Naive thymus-derived CD4-positive, alpha-beta T cell (primary cell): ENCODE results near the gene SLC2A8. TPM values are rescaled to one million over a fixed set of nuclear protein-coding genes. Genes with fewer than 3 reads are reported as not detected.

Experiments used
- ATAC-seq: fragments of 150-1000 bp; cut with Tn5 transposase; 2 replicates; pipeline ENCODE4 v1.10.0; 2021; ENCODE audit warnings: mild to moderate bottlenecking, moderate library complexity
- CTCF ChIA-PET: fragments of 350-600 bp; sonication (Branson Sonifier 250); formaldehyde crosslinking; loops from one replicate; lab custom pipeline; 2021; ENCODE audit warnings: antibody characterized with exemption; lab: Charles Lee
- POLR2A ChIA-PET: fragments of 350-600 bp; sonication (Branson Sonifier 250); formaldehyde crosslinking; loops from one replicate; lab custom pipeline; 2021; ENCODE audit warnings: antibody characterized with exemption, inconsistent platforms; lab: Charles Lee
- DNase-seq, 9 donors: peaks; one replicate each; pipeline versions ENCODE4 v3.0.0 to v3.0.0-alpha.2; 2020 to 2022; ENCODE audit warnings: mixed read lengths in 1 of 9
- H3K27ac ChIP-seq: one replicate; pipeline ENCODE4 v1.7.0; 2013; ENCODE audit warnings: mild to moderate bottlenecking, low read depth, low read length, moderate library complexity
- H3K27me3 ChIP-seq, 2 donors: one replicate each; pipeline ENCODE4 v1.7.0; 2013; ENCODE audit warnings: low read length in 2 of 2, mild to moderate bottlenecking in 2 of 2, moderate library complexity in 2 of 2; ENCODE audit not compliant: control insufficient read depth in 2 of 2, insufficient read depth in 2 of 2
- H3K36me3 ChIP-seq, 3 experiments: 1 replicate in 2 of 3; 2 replicates in 1 of 3; pipeline ENCODE4 v1.7.0; 2013; ENCODE audit warnings: low read length in 3 of 3, mild to moderate bottlenecking in 3 of 3, moderate library complexity in 1 of 3; ENCODE audit not compliant: insufficient read depth in 3 of 3, control insufficient read depth in 2 of 3
- H3K4me1 ChIP-seq, 2 donors: one replicate each; pipeline ENCODE4 v1.7.0; 2013; ENCODE audit warnings: low read length in 2 of 2, mild to moderate bottlenecking in 2 of 2, moderate library complexity in 1 of 2; ENCODE audit not compliant: control insufficient read depth in 2 of 2, insufficient read depth in 2 of 2
- H3K4me3 ChIP-seq: 2 replicates; pipeline ENCODE4 v1.7.0; 2013; ENCODE audit warnings: mild to moderate bottlenecking, low read length
- H3K9me3 ChIP-seq, 3 experiments: 1 replicate in 2 of 3; 2 replicates in 1 of 3; pipeline ENCODE4 v1.7.0; 2013; ENCODE audit warnings: low read length in 3 of 3; ENCODE audit not compliant: control insufficient read depth in 2 of 3
- H3K27ac Mint-ChIP-seq, 9 donors: one replicate each; pipeline ENCODE4 v1.8.0; 2020 to 2022; ENCODE audit warnings: mixed read lengths in 9 of 9, mild to moderate bottlenecking in 8 of 9, moderate library complexity in 5 of 9, inconsistent platforms in 2 of 9
- H3K27me3 Mint-ChIP-seq, 5 donors: one replicate each; pipeline ENCODE4 v1.8.0; 2021 to 2022; ENCODE audit warnings: mixed read lengths in 5 of 5, mild to moderate bottlenecking in 1 of 5
- H3K36me3 Mint-ChIP-seq, 5 donors: one replicate each; pipeline ENCODE4 v1.8.0; 2020 to 2022; ENCODE audit warnings: mixed read lengths in 5 of 5, mild to moderate bottlenecking in 3 of 5, inconsistent platforms in 1 of 5
- H3K4me1 Mint-ChIP-seq, 7 donors: one replicate each; pipeline ENCODE4 v1.8.0; 2020 to 2022; ENCODE audit warnings: mixed read lengths in 7 of 7, mild to moderate bottlenecking in 3 of 7, inconsistent platforms in 1 of 7
- H3K4me3 Mint-ChIP-seq, 10 donors: one replicate each; pipeline ENCODE4 v1.8.0; 2020 to 2022; ENCODE audit warnings: mild to moderate bottlenecking in 10 of 10, mixed read lengths in 10 of 10, moderate library complexity in 6 of 10, inconsistent platforms in 2 of 10
- H3K9me3 Mint-ChIP-seq, 11 donors: one replicate each; pipeline ENCODE4 v1.8.0; 2020 to 2022; ENCODE audit warnings: mixed read lengths in 11 of 11, mild to moderate bottlenecking in 4 of 11, inconsistent platforms in 1 of 11, moderate library complexity in 1 of 11
- intact Hi-C, 2 donors: fragments of 100-400 bp; cut with micrococcal nuclease; formaldehyde crosslinking; loops; one replicate each; pipeline ENCODE4 v1.15.1; 2023
- polyA plus RNA-seq, 2 donors: library from polyadenylated mRNA; unstranded; fragments of 300-500 nt; fragmentation: Illumina TruSeq; gene quantifications; one replicate each; pipeline ENCODE4 v1.2.3, GENCODE V29; 2021
- total RNA-seq, 6 experiments: library from RNA in 5 of 6; stranded (reverse) in 5 of 6; gene quantifications; 1 replicate in 5 of 6; 2 replicates in 1 of 6; pipeline ENCODE4 v1.2.3 and lab custom pipeline; 2021 to 2026

The SLC2A8 gene
- total and polyA plus RNA-seq, 7 experiments from 2014 or later = 0.27 to 4.8 (median 1.3) TPM; not detected in 2

DNA sequence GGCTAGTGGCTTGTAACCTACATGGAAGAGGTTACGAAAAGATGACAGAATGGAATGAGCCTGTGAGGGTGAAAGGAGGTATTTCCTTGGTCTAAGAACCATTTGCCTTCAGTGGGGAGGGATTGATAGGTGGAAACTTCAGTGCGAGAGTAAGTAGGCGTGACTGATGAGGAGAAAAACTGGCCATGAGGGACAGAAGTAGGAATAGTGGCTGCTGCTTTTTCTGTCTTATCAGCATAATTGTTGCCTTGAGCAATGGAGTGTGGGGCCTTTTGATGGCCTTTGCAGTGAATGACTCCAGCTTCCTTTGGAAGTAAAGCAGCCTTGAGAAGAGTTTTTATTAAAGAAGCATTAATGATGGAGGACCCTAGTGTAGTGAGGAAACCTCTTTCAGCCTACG, 18.2 kb downstream of the SLC2A8 start:
- ChIA-PET POLR2A (interaction anchor here (0.9 kb wide), 1 partner anchor 36 kb away, joined by 3 read pairs; the partner anchor contains the start of genes LRSAM1 and RPL12), CTCF (interaction anchor here (0.8 to 0.9 kb wide), 2 partner anchors 9 to 544 kb away, joined by 3 to 4 read pairs; partner anchors contain the start of gene ZNF79)
- no peaks in the 10 kb centered on the region for H3K9me3 ChIP-seq
- Mint-ChIP-seq H3K4me1 (peaks cover 0 to 16% (median 0%) of the 10 kb centered on the region in 7 donors), H3K27ac (no peak overlapping the region), H3K9me3 (no peaks in the 10 kb centered on the region), H3K4me3 (no peak overlapping the region), H3K36me3 (no peaks in the 10 kb centered on the region), H3K27me3 (peaks cover 31 to 51% (median 43%) of the 10 kb centered on the region in 5 donors)
- intact Hi-C loops = no loop called here
- DNase-seq = no peak
- no peaks in the 10 kb centered on the region for H3K36me3 ChIP-seq
- no peak overlapping the region for H3K27ac ChIP-seq
- no peak overlapping the region for H3K4me3 ChIP-seq
- no peaks in the 10 kb centered on the region for H3K27me3 ChIP-seq
- no peaks in the 10 kb centered on the region for H3K4me1 ChIP-seq
- ATAC-seq = no peak

GRCh38 chr9:127415657-127416056, 18.7 kb downstream of the SLC2A8 start:
- H3K4me3 ChIP-seq = no peak overlapping the region
- Mint-ChIP-seq H3K27me3 (peaks cover 31 to 48% (median 43%) of the 10 kb centered on the region in 5 donors), H3K36me3 (no peaks in the 10 kb centered on the region), H3K27ac (no peak overlapping the region), H3K9me3 (no peaks in the 10 kb centered on the region), H3K4me1 (peaks cover 0 to 16% (median 0%) of the 10 kb centered on the region in 7 donors), H3K4me3 (no peak overlapping the region)
- no peak overlapping the region for H3K27ac ChIP-seq
- no peaks in the 10 kb centered on the region for H3K36me3 ChIP-seq
- no peaks in the 10 kb centered on the region for H3K4me1 ChIP-seq
- POLR2A ChIA-PET = interaction anchor here (0.9 kb wide), 1 partner anchor 36 kb away, joined by 3 read pairs; the partner anchor contains the start of genes LRSAM1 and RPL12
- H3K9me3 ChIP-seq = no peaks in the 10 kb centered on the region
- intact Hi-C loops = no loop called here
- H3K27me3 ChIP-seq = no peaks in the 10 kb centered on the region
- CTCF ChIA-PET = interaction anchor here (0.8 to 0.9 kb wide), 2 partner anchors 9 to 544 kb away, joined by 3 to 4 read pairs; partner anchors contain the start of gene ZNF79
- DNase-seq (no peak), ATAC-seq (no peak)

DNA sequence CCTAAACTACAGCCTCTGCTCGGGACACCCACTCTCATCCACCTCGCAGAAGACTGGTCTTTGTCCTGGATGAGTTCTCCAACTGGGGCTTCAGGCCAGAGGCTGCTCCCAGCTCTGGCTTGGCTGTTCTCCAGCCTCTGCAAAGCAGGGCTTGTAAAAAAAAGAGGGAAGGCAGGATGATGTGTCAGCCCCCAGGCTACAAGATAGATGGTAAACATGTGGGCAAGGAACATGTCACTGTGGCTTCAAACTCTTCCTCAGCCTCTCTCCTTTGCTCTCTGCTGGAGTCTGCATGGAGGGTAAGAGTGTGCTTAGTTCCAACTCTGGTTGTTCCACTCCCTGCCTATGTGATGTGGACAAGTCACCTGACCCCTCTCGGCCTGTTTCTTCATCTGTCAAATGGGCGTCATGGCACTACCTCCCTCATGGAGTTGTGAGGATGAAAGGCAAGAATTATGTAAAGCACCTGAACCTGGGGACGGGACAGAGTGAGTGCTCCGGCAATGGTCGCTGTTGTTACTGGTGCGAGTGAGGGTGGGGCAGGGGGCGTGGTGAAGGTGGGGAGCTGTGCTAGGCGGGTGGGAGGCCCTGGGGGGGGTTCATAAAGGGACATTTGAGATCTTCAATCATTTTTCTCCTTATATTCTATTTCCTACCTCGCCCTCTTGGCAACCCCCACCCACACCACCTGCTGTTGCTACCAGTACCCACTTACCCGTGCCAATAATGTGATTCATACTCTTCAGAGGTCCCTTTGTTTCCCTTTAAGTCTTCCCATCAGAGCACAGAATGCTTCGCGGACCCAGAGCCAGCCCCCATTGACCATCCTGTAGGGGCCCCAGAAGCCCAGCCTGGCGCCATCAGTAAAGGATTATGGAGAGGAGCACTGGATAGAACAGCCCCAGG, 20.4 kb downstream of the SLC2A8 start:
- ATAC-seq (no peak), DNase-seq (no peak)
- no peak overlapping the region for H3K27ac Mint-ChIP-seq
- H3K4me3 Mint-ChIP-seq = peak overlapping the region in 1 of 10 donors; percentile 61
- Histone ChIP-seq H3K4me1 (no peaks in the 10 kb centered on the region), H3K27ac (no peak overlapping the region), H3K9me3 (no peaks in the 10 kb centered on the region), H3K4me3 (no peak overlapping the region), H3K27me3 (no peaks in the 10 kb centered on the region), H3K36me3 (no peaks in the 10 kb centered on the region)
- H3K4me1 Mint-ChIP-seq = peaks cover 0 to 13% (median under 1%) of the 10 kb centered on the region in 7 donors
- ChIA-PET POLR2A (interaction anchor here (1.0 kb wide), 2 partner anchors 24 to 37 kb away, joined by 3 to 5 read pairs; no protein-coding TSS in a partner anchor), CTCF (interaction anchor here (0.8 kb wide), 1 partner anchor 203 kb away, joined by 3 read pairs; no protein-coding TSS in a partner anchor)
- H3K27me3 Mint-ChIP-seq = peaks cover 22 to 34% (median 29%) of the 10 kb centered on the region in 5 donors
- intact Hi-C loops = loop anchor here in 1 of 2 donors (1.0 kb wide), 1 partner anchor 203 kb away; no protein-coding TSS in a partner anchor
- no peaks in the 10 kb centered on the region for H3K9me3 Mint-ChIP-seq
- H3K36me3 Mint-ChIP-seq = no peaks in the 10 kb centered on the region

- Histone ChIP-seq H3K4me3 (no peak overlapping the region), H3K9me3 (no peaks in the 10 kb centered on the region), H3K36me3 (no peaks in the 10 kb centered on the region), H3K4me1 (peaks cover 0 to 6% of the 10 kb centered on the region in 2 donors), H3K27ac (no peak overlapping the region), H3K27me3 (no peaks in the 10 kb centered on the region)
- DNase-seq (peak in 6 of 9 donors; percentile 21 to 47 (median 40)), ATAC-seq (peak; percentile 72)
- H3K36me3 Mint-ChIP-seq = no peaks in the 10 kb centered on the region
- H3K27me3 Mint-ChIP-seq = peaks cover 22 to 31% (median 26%) of the 10 kb centered on the region in 5 donors
- no peaks in the 10 kb centered on the region for H3K9me3 Mint-ChIP-seq
- H3K4me1 Mint-ChIP-seq = peaks cover 4 to 20% (median 7%) of the 10 kb centered on the region in 7 donors
- no peak overlapping the region for H3K27ac Mint-ChIP-seq
- POLR2A ChIA-PET = interaction anchor here (1.0 kb wide), 1 partner anchor 37 kb away, joined by 3 read pairs; no protein-coding TSS in a partner anchor
- intact Hi-C loops = loop anchor here in 1 of 2 donors (1.0 kb wide), 1 partner anchor 204 kb away; no protein-coding TSS in a partner anchor
- CTCF ChIA-PET = interaction anchor here (0.8 kb wide), 1 partner anchor 203 kb away, joined by 3 read pairs; no protein-coding TSS in a partner anchor
- H3K4me3 Mint-ChIP-seq = peak overlapping the region in 2 of 10 donors; percentile 21 to 61
Observed at GRCh38 chr9:127418037-127418471, 21.1 kb downstream of the SLC2A8 start.

GRCh38 chr9:127419348-127419747, 22.4 kb downstream of the SLC2A8 start:
- intact Hi-C loops = no loop called here
- POLR2A ChIA-PET = no interaction called here

GRCh38 chr9:127421057-127421456, 24.1 kb downstream of the SLC2A8 start:
- ATAC-seq = no peak
- POLR2A ChIA-PET = interaction anchor here (0.6 kb wide), 1 partner anchor 890 kb away, joined by 5 read pairs; no protein-coding TSS in a partner anchor

More at GRCh38 chr9:127419348-127419747, 22.4 kb downstream of the SLC2A8 start:
- Mint-ChIP-seq H3K27me3 (peaks cover 15 to 21% (median 18%) of the 10 kb centered on the region in 5 donors), H3K9me3 (no peaks in the 10 kb centered on the region), H3K4me1 (peaks cover 12 to 31% (median 18%) of the 10 kb centered on the region in 7 donors), H3K27ac (no peak overlapping the region), H3K4me3 (no peak overlapping the region), H3K36me3 (no peaks in the 10 kb centered on the region)
- CTCF ChIA-PET = no interaction called here
- Histone ChIP-seq H3K9me3 (no peaks in the 10 kb centered on the region), H3K27ac (no peak overlapping the region), H3K27me3 (no peaks in the 10 kb centered on the region), H3K4me1 (peaks cover 0 to 12% of the 10 kb centered on the region in 2 donors), H3K36me3 (peaks cover 0 to 1% (median 0%) of the 10 kb centered on the region in 3 experiments), H3K4me3 (no peak overlapping the region)
- no peak for DNase-seq
- ATAC-seq = no peak

More at GRCh38 chr9:127421057-127421456, 24.1 kb downstream of the SLC2A8 start:
- Mint-ChIP-seq H3K27me3 (peaks cover 4 to 5% (median 4%) of the 10 kb centered on the region in 5 donors), H3K27ac (no peak overlapping the region), H3K4me1 (peaks cover 27 to 40% (median 33%) of the 10 kb centered on the region in 7 donors), H3K4me3 (no peak overlapping the region), H3K9me3 (no peaks in the 10 kb centered on the region), H3K36me3 (no peaks in the 10 kb centered on the region)
- Histone ChIP-seq H3K36me3 (peaks cover 0 to 4% (median 0%) of the 10 kb centered on the region in 3 experiments), H3K27ac (no peak overlapping the region), H3K4me3 (no peak overlapping the region), H3K4me1 (peaks cover 7 to 25% of the 10 kb centered on the region in 2 donors), H3K9me3 (no peaks in the 10 kb centered on the region), H3K27me3 (no peaks in the 10 kb centered on the region)
- no peak for DNase-seq
- CTCF ChIA-PET = interaction anchor here (0.7 kb wide), 1 partner anchor 30 kb away, joined by 3 read pairs; the partner anchor contains the start of gene RPL12
- intact Hi-C loops = no loop called here
